ENCODE data around the gene CHST15. TPM values are rescaled to one million over a fixed set of nuclear protein-coding genes. Genes with fewer than 3 reads are reported as not detected.

CHST15 gene
- total and polyA plus RNA-seq, 2 of the 13 experiments (the other 11 are each of a cell fraction or from before 2014, with no cell fraction given), result 1.4 to 94.7 TPM

GRCh38 chr10:124014416-124015154, 78.8 kb downstream of the CHST15 start:
- no peak for ATAC-seq
- peaks cover 13% of the 10 kb centered on the region for H3K9me3 ChIP-seq (ENCODE audit: low read length)
- H3K9ac ChIP-seq (ENCODE audit: insufficient read depth, low read depth, low read length), result no peak overlapping the region
- intact Hi-C loops (cut with micrococcal nuclease; ENCODE audit: unreplicated experiment), result no loop called here
- H2AFZ ChIP-seq (ENCODE audit: low read length), result no peak overlapping the region
- ChIA-PET POLR2A (no interaction called here), CTCF (ENCODE audit: low intra/inter-chr PET ratio, low total read pairs) (no interaction called here)
- H3K4me2 ChIP-seq (ENCODE audit: low read depth, low read length), result no peak overlapping the region
- in situ Hi-C loops (cut with HindIII; ENCODE audit: extremely low pct_ligation_motif_present, low pct_unique_long_range_greater_than_20kb), result no loop called here
- H3K27me3 ChIP-seq (ENCODE audit: control insufficient read depth in 1 of 2, insufficient read depth in 2 of 2, low read length in 2 of 2), result no peaks in the 10 kb centered on the region
- TF ChIP-seq JUN (CRISPR knock-in tag; IDR thresholded peaks at IDR 0.05) (no peak), ARID2 (CRISPR knock-in tag; IDR thresholded peaks at IDR 0.05; ENCODE audit: borderline replicate concordance) (no peak), REL (CRISPR knock-in tag; conservative IDR thresholded peaks at IDR 0.05) (no peak), ZFP36L1 (CRISPR knock-in tag; IDR thresholded peaks at IDR 0.05) (no peak), ELF1 (CRISPR knock-in tag; IDR thresholded peaks at IDR 0.05) (no peak), HOXA5 (CRISPR knock-in tag; IDR thresholded peaks at IDR 0.05) (no peak), TCF7 (IDR thresholded peaks at IDR 0.05; ENCODE audit: low read depth) (no peak)
- TF ChIP-seq, protein P1, sequence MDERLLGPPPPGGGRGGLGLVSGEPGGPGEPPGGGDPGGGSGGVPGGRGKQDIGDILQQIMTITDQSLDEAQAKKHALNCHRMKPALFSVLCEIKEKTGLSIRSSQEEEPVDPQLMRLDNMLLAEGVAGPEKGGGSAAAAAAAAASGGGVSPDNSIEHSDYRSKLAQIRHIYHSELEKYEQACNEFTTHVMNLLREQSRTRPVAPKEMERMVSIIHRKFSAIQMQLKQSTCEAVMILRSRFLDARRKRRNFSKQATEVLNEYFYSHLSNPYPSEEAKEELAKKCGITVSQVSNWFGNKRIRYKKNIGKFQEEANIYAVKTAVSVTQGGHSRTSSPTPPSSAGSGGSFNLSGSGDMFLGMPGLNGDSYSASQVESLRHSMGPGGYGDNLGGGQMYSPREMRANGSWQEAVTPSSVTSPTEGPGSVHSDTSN (CRISPR knock-in tag; IDR thresholded peaks at IDR 0.05), result no peak
- FAIRE-seq, result no peak
- H4K20me1 ChIP-seq (ENCODE audit: insufficient read depth, low read length), result peaks cover 13% of the 10 kb centered on the region; the same call in 1 of the 2 replicates
- 95% methylated on average over 21 of the region's 22 CpGs for WGBS (ENCODE audit: low lambda C conversion rate)
- H3K79me2 ChIP-seq (ENCODE audit: insufficient read depth, low read length), result no peaks in the 10 kb centered on the region
- no TSS peak for BruUV-seq (replicated peaks)
- H3K36me3 ChIP-seq (replicated peaks in 1 of 2; ENCODE audit: control insufficient read depth in 1 of 2, insufficient read depth in 2 of 2, low read length in 2 of 2), result peaks cover 34 to 73% of the 10 kb centered on the region in 2 experiments
- H3K4me1 ChIP-seq (ENCODE audit: insufficient read depth, low read length), result no peaks in the 10 kb centered on the region
- DNase-seq (ENCODE audit: low spot score), result no peak
- H3K27ac ChIP-seq (ENCODE audit: extremely low read length, insufficient read depth, low read length), result no peak overlapping the region
- H3K4me3 ChIP-seq (replicated peaks in 1 of 3; ENCODE audit: insufficient read depth in 1 of 3, low read depth in 2 of 3, low read length in 3 of 3), result no peak overlapping the region

All from HepG2 (cell line).